ENCODE results near the gene NLE1. TPM values are rescaled to one million over a fixed set of nuclear protein-coding genes. Genes with fewer than 3 reads are reported as not detected.

NLE1 gene
- total and polyA plus RNA-seq, 10 donors: 5.8 to 17.3 (median 11.7) TPM

DNA sequence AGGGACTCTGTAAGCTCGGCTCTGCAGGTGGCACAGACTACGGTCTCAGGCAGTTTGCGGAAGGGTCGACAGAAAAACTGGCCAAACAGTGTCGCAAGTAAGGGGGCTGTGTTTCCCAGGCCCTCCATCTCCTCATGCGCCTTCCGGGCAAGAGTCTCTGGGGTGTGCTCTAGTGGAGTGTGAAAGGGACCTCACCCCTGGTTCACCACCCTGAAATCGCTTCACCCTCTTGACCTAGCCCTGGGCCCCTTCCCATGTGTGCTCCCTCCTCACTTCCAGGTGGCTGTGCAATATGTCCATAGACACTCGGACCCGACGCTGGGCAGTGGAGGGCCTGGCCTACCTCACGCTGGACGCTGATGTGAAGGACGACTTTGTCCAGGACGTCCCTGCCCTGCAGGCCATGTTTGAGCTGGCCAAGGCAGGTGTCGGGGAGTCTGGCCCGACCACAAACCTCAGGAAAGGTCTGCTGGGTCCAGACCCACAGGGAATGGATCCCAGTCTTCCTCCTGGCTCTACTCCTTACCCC is 27.8 kb upstream of the NLE1 start:
- TF ChIP-seq POLR2A (IDR thresholded peaks at IDR 0.05): no peak
- TF ChIP-seq, protein P1, sequence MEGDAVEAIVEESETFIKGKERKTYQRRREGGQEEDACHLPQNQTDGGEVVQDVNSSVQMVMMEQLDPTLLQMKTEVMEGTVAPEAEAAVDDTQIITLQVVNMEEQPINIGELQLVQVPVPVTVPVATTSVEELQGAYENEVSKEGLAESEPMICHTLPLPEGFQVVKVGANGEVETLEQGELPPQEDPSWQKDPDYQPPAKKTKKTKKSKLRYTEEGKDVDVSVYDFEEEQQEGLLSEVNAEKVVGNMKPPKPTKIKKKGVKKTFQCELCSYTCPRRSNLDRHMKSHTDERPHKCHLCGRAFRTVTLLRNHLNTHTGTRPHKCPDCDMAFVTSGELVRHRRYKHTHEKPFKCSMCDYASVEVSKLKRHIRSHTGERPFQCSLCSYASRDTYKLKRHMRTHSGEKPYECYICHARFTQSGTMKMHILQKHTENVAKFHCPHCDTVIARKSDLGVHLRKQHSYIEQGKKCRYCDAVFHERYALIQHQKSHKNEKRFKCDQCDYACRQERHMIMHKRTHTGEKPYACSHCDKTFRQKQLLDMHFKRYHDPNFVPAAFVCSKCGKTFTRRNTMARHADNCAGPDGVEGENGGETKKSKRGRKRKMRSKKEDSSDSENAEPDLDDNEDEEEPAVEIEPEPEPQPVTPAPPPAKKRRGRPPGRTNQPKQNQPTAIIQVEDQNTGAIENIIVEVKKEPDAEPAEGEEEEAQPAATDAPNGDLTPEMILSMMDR (IDR thresholded peaks at IDR 0.05 in 8 of 11, conservative IDR thresholded peaks at IDR 0.05 in 3 of 11): no peak
- no peak for TF ChIP-seq POLR2AphosphoS5 (IDR thresholded peaks at IDR 0.05)
- Histone ChIP-seq H3K4me3 (no peak overlapping the region), H3K9me3 (no peaks in the 10 kb centered on the region), H3K4me1 (peaks cover 0 to 20% (median 10%) of the 10 kb centered on the region in 6 donors), H3K36me3 (no peaks in the 10 kb centered on the region), H3K27ac (no peak overlapping the region), H3K27me3 (replicated peaks in 1 of 7) (no peaks in the 10 kb centered on the region)
- WGBS, 5 donors: 91 to 96% (median 93%) methylated on average over 17 of the region's 17 CpGs
- peak; percentile 69 for DNase-seq
- intact Hi-C loops (cut with DNase I; ENCODE audit: low total_unique reads): loop anchor here (5.0 to 10.0 kb wide), 3 partner anchors 75 to 575 kb away; partner anchors contain the start of genes SLFN12L and SLFN5

- H3K27ac ChIP-seq: no peak overlapping the region
- no peaks in the 10 kb centered on the region for H3K9me3 ChIP-seq
- 83 to 97% (median 90%) methylated on average over 1 of the region's 1 CpG for WGBS, 5 donors
- no peak for DNase-seq
- TF ChIP-seq, protein P1 (IDR thresholded peaks at IDR 0.05 in 8 of 11, conservative IDR thresholded peaks at IDR 0.05 in 3 of 11): no peak
- TF ChIP-seq POLR2A (IDR thresholded peaks at IDR 0.05) (no peak), POLR2AphosphoS5 (IDR thresholded peaks at IDR 0.05) (no peak)
- intact Hi-C loops (cut with DNase I; ENCODE audit: low total_unique reads): loop anchor here (10.0 kb wide), 1 partner anchor 577 kb away; no protein-coding TSS in a partner anchor
- no peaks in the 10 kb centered on the region for H3K36me3 ChIP-seq
- H3K27me3 ChIP-seq (replicated peaks in 1 of 7): no peaks in the 10 kb centered on the region
- H3K4me3 ChIP-seq: no peak overlapping the region
- H3K4me1 ChIP-seq: peaks cover 0 to 19% (median 8%) of the 10 kb centered on the region in 6 donors
Measured at GRCh38 chr17:35167666-35168065, 25.6 kb upstream of the NLE1 start.

DNA sequence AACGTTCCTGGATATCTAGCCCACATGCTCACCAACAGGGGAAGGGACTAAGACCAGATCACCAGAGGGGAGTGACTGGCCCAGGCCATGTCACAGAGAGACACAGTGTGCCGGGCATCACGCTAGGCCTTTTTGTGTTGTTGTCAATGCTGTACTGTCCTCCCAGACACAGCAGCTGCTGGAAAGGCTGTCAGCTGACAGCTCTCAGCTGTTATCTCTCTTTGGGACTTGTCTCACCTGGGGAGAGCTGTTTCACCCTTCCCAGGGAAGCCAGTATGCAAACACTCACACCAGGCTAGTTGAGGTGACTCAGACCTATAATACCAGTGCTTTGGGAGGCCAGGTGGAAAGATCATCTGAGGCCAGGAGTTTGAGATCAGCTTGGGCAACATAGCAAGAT is 24.9 kb upstream of the NLE1 start:
- intact Hi-C loops (cut with DNase I; ENCODE audit: low total_unique reads): loop anchor here (10.0 kb wide), 1 partner anchor 578 kb away; no protein-coding TSS in a partner anchor
- H3K27me3 ChIP-seq (replicated peaks in 1 of 7): no peaks in the 10 kb centered on the region

DNA sequence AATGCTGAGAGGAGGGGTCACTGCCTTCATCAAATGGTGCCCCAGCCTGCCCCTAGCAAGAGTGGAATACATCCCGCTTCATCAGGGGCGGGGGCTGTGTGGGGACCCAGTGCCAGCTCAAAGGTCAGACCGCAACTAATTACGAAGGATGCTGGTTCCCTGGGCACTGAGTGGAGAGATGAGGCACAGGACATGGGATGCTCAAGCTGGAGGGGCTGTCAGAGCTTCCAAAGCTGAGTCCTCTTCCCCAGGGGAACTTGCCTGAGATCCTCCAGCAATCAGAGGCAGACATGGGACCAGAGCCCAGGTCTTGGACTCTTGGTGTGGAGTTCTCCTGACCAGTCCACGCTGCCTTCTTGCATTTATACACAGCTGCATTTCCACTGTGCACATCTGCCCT is 24.4 kb upstream of the NLE1 start:
- H3K27me3 ChIP-seq (replicated peaks in 1 of 7): no peaks in the 10 kb centered on the region
- DNase-seq: no peak
- WGBS, 5 donors: 68 to 91% (median 88%) methylated on average over 4 to 5 of the region's 5 CpGs
- intact Hi-C loops (cut with DNase I; ENCODE audit: low total_unique reads): loop anchor here (10.0 kb wide), 1 partner anchor 578 kb away; no protein-coding TSS in a partner anchor
- no peaks in the 10 kb centered on the region for H3K36me3 ChIP-seq
- H3K4me3 ChIP-seq: no peak overlapping the region
- H3K4me1 ChIP-seq: peaks cover 0 to 19% (median 8%) of the 10 kb centered on the region in 6 donors
- no peak overlapping the region for H3K27ac ChIP-seq
- no peak for TF ChIP-seq POLR2A (IDR thresholded peaks at IDR 0.05)
- TF ChIP-seq POLR2AphosphoS5 (IDR thresholded peaks at IDR 0.05): no peak
- TF ChIP-seq, protein P1 (IDR thresholded peaks at IDR 0.05 in 8 of 11, conservative IDR thresholded peaks at IDR 0.05 in 3 of 11): no peak
- H3K9me3 ChIP-seq: no peaks in the 10 kb centered on the region

More for the DNA sequence above, 24.9 kb upstream of the NLE1 start:
- no peak for DNase-seq
- TF ChIP-seq, protein P1 (IDR thresholded peaks at IDR 0.05 in 8 of 11, conservative IDR thresholded peaks at IDR 0.05 in 3 of 11): no peak
- no peak for TF ChIP-seq POLR2AphosphoS5 (IDR thresholded peaks at IDR 0.05)
- TF ChIP-seq POLR2A (IDR thresholded peaks at IDR 0.05): no peak
- WGBS, 5 donors: 55 to 91% (median 71%) methylated on average over 3 of the region's 3 CpGs
- Histone ChIP-seq H3K4me3 (no peak overlapping the region), H3K36me3 (no peaks in the 10 kb centered on the region), H3K9me3 (no peaks in the 10 kb centered on the region), H3K4me1 (peaks cover 0 to 19% (median 7%) of the 10 kb centered on the region in 6 donors), H3K27ac (no peak overlapping the region)

All from spleen (tissue), 11 donors.